Neuronal stem cell (in vitro differentiated cells): ENCODE results near the gene CAVIN1.

Source experiments
- DNase-seq: peaks from one replicate; pipeline ENCODE4 v3.0.0-alpha.2; 2013; ENCODE audit warnings: low spot score
- H2AFZ ChIP-seq: one replicate; pipeline ENCODE4 v1.6.1; 2013; ENCODE audit warnings: mild to moderate bottlenecking, low read length, inconsistent platforms
- H2AK5ac ChIP-seq: 2 replicates; pipeline ENCODE4 v1.6.1; 2013; ENCODE audit warnings: low read depth, mild to moderate bottlenecking, inconsistent platforms, low read length, moderate library complexity, mixed read lengths
- H2BK120ac ChIP-seq: 2 replicates; pipeline ENCODE4 v1.6.1; 2013; ENCODE audit warnings: low read depth, mild to moderate bottlenecking, inconsistent platforms, low read length, moderate library complexity, mixed read lengths
- H2BK12ac ChIP-seq: one replicate; pipeline ENCODE4 v1.6.1; 2013; ENCODE audit warnings: low read length, inconsistent platforms
- H2BK15ac ChIP-seq: 2 replicates; pipeline ENCODE4 v1.6.1; 2013; ENCODE audit warnings: mild to moderate bottlenecking, low read length, inconsistent platforms, mixed read lengths
- H2BK5ac ChIP-seq: one replicate; pipeline ENCODE4 v1.6.1; 2013; ENCODE audit warnings: inconsistent platforms, mild to moderate bottlenecking, low read length, moderate library complexity
- H3K14ac ChIP-seq: one replicate; pipeline ENCODE4 v1.6.1; 2013; ENCODE audit warnings: low read length, inconsistent platforms
- H3K18ac ChIP-seq: 2 replicates; pipeline ENCODE4 v1.6.1; 2013; ENCODE audit warnings: low read length, inconsistent platforms
- H3K23ac ChIP-seq: 2 replicates; pipeline ENCODE4 v1.6.1; 2013; ENCODE audit warnings: low read depth, mild to moderate bottlenecking, mixed read lengths, low read length, inconsistent platforms; ENCODE audit not compliant: poor library complexity
- H3K27ac ChIP-seq: replicated peaks from 3 replicates; pipeline ENCODE4 v1.5.1; 2013; ENCODE audit warnings: low read length, inconsistent platforms
- H3K27me3 ChIP-seq, 3 experiments: 2 replicates each; pipeline ENCODE4 v1.6.1; 2013; ENCODE audit warnings: low read length in 3 of 3, mild to moderate bottlenecking in 2 of 3, inconsistent platforms in 1 of 3, low read depth in 1 of 3, mixed read lengths in 1 of 3, moderate library complexity in 1 of 3; ENCODE audit not compliant: control insufficient read depth in 3 of 3, insufficient read depth in 3 of 3
- H3K36me3 ChIP-seq, 2 donors: replicated peaks in 1 of 2; 2 replicates each; pipeline ENCODE4 v1.6.1; 2013; ENCODE audit warnings: low read length in 2 of 2; ENCODE audit not compliant: control insufficient read depth in 2 of 2, insufficient read depth in 2 of 2
- H3K4ac ChIP-seq: 2 replicates; pipeline ENCODE4 v1.6.1; 2013; ENCODE audit warnings: inconsistent platforms, mild to moderate bottlenecking, low read length, moderate library complexity
- H3K4me1 ChIP-seq, 2 donors: 1 replicate in 1 of 2; 2 replicates in 1 of 2; pipeline ENCODE4 v1.6.1; 2013; ENCODE audit warnings: low read length in 2 of 2, low read depth in 1 of 2; ENCODE audit not compliant: control insufficient read depth in 2 of 2, insufficient read depth in 1 of 2
- H3K4me2 ChIP-seq: one replicate; pipeline ENCODE4 v1.6.1; 2013; ENCODE audit warnings: mild to moderate bottlenecking, low read length, inconsistent platforms; ENCODE audit not compliant: insufficient read depth, poor library complexity, severe bottlenecking
- H3K4me3 ChIP-seq, 2 donors: 2 replicates each; pipeline ENCODE4 v1.5.1; 2013; ENCODE audit warnings: low read length in 2 of 2, mild to moderate bottlenecking in 2 of 2, inconsistent platforms in 1 of 2, moderate library complexity in 1 of 2
- H3K79me1 ChIP-seq: one replicate; pipeline ENCODE4 v1.6.1; 2013; ENCODE audit warnings: low read depth, mild to moderate bottlenecking, inconsistent platforms, low read length, moderate library complexity
- H3K9ac ChIP-seq: one replicate; pipeline ENCODE4 v1.6.1; 2013; ENCODE audit warnings: mild to moderate bottlenecking, low read depth, low read length, inconsistent platforms; ENCODE audit not compliant: poor library complexity
- H3K9me3 ChIP-seq, 2 donors: replicated peaks in 1 of 2; 2 replicates each; pipeline versions ENCODE3 to v1.6.1; 2013; ENCODE audit warnings: low read length in 2 of 2, mild to moderate bottlenecking in 2 of 2, inconsistent platforms in 1 of 2, low read depth in 1 of 2, mixed read lengths in 1 of 2, moderate library complexity in 1 of 2; ENCODE audit not compliant: control insufficient read depth in 2 of 2, insufficient read depth in 1 of 2
- H4K8ac ChIP-seq: one replicate; pipeline ENCODE4 v1.6.1; 2013; ENCODE audit warnings: low read depth, mild to moderate bottlenecking, inconsistent platforms, low read length, moderate library complexity
- H4K91ac ChIP-seq: one replicate; pipeline ENCODE4 v1.6.1; 2013; ENCODE audit warnings: low read length, low read depth, mild to moderate bottlenecking, inconsistent platforms; ENCODE audit not compliant: poor library complexity
- WGBS, 2 donors: extraction: QIAGEN DNeasy Blood & Tissue Kit; methylation state at CpG; one replicate each; pipeline ENCODE4 v1.1.7; 2013; ENCODE audit warnings: missing lambda C conversion rate in 2 of 2, mixed read lengths in 1 of 2; ENCODE audit not compliant: insufficient read length in 2 of 2, insufficient replicate concordance in 1 of 2; ENCODE audit errors: extremely low coverage in 2 of 2; 5-methylcytosine and 5-hydroxymethylcytosine counted together

CAVIN1 gene

GRCh38 chr17:42409523-42410318 is 13.3 kb downstream of the CAVIN1 start:
- Histone ChIP-seq H3K4me2 (no peak overlapping the region), H3K9ac (no peak overlapping the region), H2BK15ac (no peak overlapping the region), H3K79me1 (no peaks in the 10 kb centered on the region), H2AK5ac (peak overlapping the region; percentile 32), H2BK120ac (no peak overlapping the region), H3K14ac (no peak overlapping the region), H3K23ac (no peak overlapping the region), H3K4me1 (peaks cover 9 to 16% of the 10 kb centered on the region in 2 donors), H3K36me3 (peaks cover 0 to 3% of the 10 kb centered on the region in 2 donors), H3K18ac (no peak overlapping the region), H4K91ac (no peak overlapping the region), H4K8ac (no peak overlapping the region), H2BK12ac (no peak overlapping the region), H3K4me3 (no peak overlapping the region), H2AFZ (no peak overlapping the region), H3K27me3 (no peaks in the 10 kb centered on the region), H3K27ac (no peak overlapping the region), H3K4ac (no peak overlapping the region), H3K9me3 (no peaks in the 10 kb centered on the region), H2BK5ac (no peak overlapping the region)
- no peak for DNase-seq
- no CpG with 5 or more reads among the region's 5 CpGs for WGBS, 2 donors

DNA sequence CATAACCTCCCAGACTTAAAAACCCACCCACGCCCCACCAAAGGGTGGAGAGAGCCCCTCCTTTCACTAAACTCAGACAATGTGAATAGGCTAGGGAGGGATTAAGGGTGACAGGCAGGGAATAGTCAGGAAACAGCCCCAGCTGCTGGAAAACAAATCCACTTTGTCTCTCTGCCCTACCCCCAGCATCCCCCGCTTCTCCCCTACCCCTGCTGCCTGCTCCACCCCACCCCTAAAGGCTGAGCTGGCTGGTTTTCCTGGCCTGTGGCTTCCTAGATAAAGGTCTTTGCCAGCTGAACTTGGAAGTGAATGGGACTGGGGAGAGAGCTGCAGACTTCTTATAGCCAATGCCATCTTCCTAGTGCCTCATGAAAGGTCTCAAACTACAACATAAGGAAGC is 15.0 kb downstream of the CAVIN1 start:
- no CpG with 5 or more reads among the region's 2 CpGs for WGBS, 2 donors
- no peaks in the 10 kb centered on the region for H3K27me3 ChIP-seq
- H3K18ac ChIP-seq = no peak overlapping the region
- H2AK5ac ChIP-seq = no peak overlapping the region
- no peak overlapping the region for H2BK5ac ChIP-seq
- no peak overlapping the region for H3K4me3 ChIP-seq
- no peak overlapping the region for H4K91ac ChIP-seq
- H3K36me3 ChIP-seq = peaks cover 0 to 3% of the 10 kb centered on the region in 2 donors
- no peak overlapping the region for H3K14ac ChIP-seq
- H3K9me3 ChIP-seq = no peaks in the 10 kb centered on the region
- no peak overlapping the region for H2BK12ac ChIP-seq
- no peak overlapping the region for H3K23ac ChIP-seq
- no peak for DNase-seq
- peak overlapping the region; percentile 56 for H2AFZ ChIP-seq
- no peak overlapping the region for H2BK120ac ChIP-seq
- no peak overlapping the region for H4K8ac ChIP-seq
- no peak overlapping the region for H2BK15ac ChIP-seq
- peaks cover 6 to 16% of the 10 kb centered on the region in 2 donors for H3K4me1 ChIP-seq
- H3K9ac ChIP-seq = no peak overlapping the region
- H3K4ac ChIP-seq = no peak overlapping the region
- H3K27ac ChIP-seq = no peak overlapping the region
- H3K79me1 ChIP-seq = no peaks in the 10 kb centered on the region
- H3K4me2 ChIP-seq = no peak overlapping the region

DNA sequence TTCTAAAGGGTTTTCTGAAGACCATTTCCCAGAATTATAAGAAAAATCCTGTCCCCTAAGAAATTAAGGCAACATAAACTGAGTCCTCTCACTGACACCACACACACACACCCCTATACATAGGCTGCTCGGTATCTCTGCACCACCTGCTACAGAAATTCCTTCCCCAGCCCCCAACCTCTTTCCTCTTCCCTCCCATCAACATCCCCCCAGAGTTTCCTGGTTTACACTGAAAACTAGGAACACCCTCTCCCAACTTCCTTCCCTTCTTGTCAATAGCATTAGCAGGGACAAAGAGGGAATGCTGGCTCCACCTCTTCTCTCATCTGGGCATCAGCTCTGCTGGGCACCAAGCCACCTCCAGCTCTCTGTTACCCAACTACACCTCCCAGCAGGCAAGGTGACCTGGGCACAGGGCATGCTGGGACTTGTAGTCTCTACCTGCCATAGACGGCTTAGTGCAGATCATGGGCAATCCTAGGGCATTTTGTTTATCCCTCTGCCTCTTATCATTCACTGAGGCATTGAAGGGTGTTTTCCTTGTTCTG is 15.7 kb downstream of the CAVIN1 start:
- H2BK15ac ChIP-seq = peak overlapping the region; percentile 38
- H2BK12ac ChIP-seq = no peak overlapping the region
- H3K14ac ChIP-seq = no peak overlapping the region
- no peak overlapping the region for H3K4me2 ChIP-seq
- H3K36me3 ChIP-seq = peaks cover 0 to 3% of the 10 kb centered on the region in 2 donors
- no peak for DNase-seq
- H3K79me1 ChIP-seq = no peaks in the 10 kb centered on the region
- no CpG with 5 or more reads among the region's 2 CpGs for WGBS, 2 donors
- H2BK5ac ChIP-seq = no peak overlapping the region
- H3K4me3 ChIP-seq = no peak overlapping the region
- H3K4me1 ChIP-seq = peaks cover 12 to 23% of the 10 kb centered on the region in 2 donors
- H4K8ac ChIP-seq = no peak overlapping the region
- no peak overlapping the region for H3K4ac ChIP-seq
- H3K23ac ChIP-seq = no peak overlapping the region
- H3K18ac ChIP-seq = no peak overlapping the region
- H2BK120ac ChIP-seq = no peak overlapping the region
- H3K9me3 ChIP-seq = no peaks in the 10 kb centered on the region
- no peak overlapping the region for H2AK5ac ChIP-seq
- no peak overlapping the region for H3K27ac ChIP-seq
- peak overlapping the region; percentile 56 for H2AFZ ChIP-seq
- H3K9ac ChIP-seq = no peak overlapping the region
- no peaks in the 10 kb centered on the region for H3K27me3 ChIP-seq
- H4K91ac ChIP-seq = no peak overlapping the region

DNA sequence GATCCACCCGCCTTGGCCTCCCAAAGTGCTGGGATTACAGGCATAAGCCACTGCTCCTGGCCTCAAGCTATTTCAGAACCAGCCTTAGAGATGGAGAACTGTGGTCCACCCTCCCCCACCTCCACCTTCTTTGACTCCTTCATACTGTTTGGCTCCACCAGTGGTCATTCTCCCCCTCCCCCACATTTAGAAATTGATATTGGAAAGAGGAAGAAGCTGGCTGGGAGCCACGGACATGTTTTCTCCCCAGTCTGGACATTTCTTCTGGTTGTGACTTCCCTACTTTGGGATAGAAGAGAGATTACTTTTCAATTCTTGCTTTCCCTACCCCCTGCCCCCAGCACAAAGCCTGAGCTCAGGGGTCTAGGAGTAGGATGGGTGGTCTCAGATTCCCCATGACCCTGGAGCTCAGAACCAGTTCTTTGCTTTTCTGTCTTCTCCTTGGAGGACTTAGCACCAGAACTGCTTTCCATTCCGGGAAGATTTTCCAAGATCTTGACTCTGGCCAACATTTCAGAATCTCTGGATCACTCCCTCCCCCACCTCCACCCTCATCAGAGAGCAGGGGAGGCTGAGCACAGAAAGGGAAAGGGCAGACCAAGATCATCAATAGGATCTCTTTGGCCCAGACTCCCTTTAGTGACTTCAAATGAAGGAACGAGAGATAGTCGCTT is 16.3 kb downstream of the CAVIN1 start:
- no peak for DNase-seq

More for the DNA sequence above, 16.3 kb downstream of the CAVIN1 start:
- Histone ChIP-seq H3K4me2 (no peak overlapping the region), H3K4me1 (peaks cover 15 to 29% of the 10 kb centered on the region in 2 donors), H3K36me3 (peaks cover 0 to 3% of the 10 kb centered on the region in 2 donors), H3K23ac (no peak overlapping the region), H2BK5ac (no peak overlapping the region), H3K14ac (no peak overlapping the region), H3K27me3 (no peaks in the 10 kb centered on the region), H3K79me1 (no peaks in the 10 kb centered on the region), H3K27ac (no peak overlapping the region), H4K8ac (no peak overlapping the region), H2AFZ (peak overlapping the region; percentile 56), H3K4me3 (no peak overlapping the region), H3K9me3 (no peaks in the 10 kb centered on the region), H3K9ac (no peak overlapping the region), H4K91ac (no peak overlapping the region), H2AK5ac (no peak overlapping the region), H3K18ac (no peak overlapping the region), H2BK15ac (peak overlapping the region; percentile 38), H2BK120ac (no peak overlapping the region), H3K4ac (no peak overlapping the region), H2BK12ac (no peak overlapping the region)
- WGBS, 2 donors = no CpG with 5 or more reads among the region's 5 CpGs
